SHP77 treated with DMSO at 0.1 percent for 48 hours (cell line): ENCODE measurements around the gene SLC9A7.
A peak's percentile ranks its signal among the peaks of the same experiment; 100 is the strongest.

Source experiments
- DNase-seq: peaks from one replicate; lab custom pipeline; 2025; lab: John Stamatoyannopoulos, UW

The SLC9A7 gene

DNA sequence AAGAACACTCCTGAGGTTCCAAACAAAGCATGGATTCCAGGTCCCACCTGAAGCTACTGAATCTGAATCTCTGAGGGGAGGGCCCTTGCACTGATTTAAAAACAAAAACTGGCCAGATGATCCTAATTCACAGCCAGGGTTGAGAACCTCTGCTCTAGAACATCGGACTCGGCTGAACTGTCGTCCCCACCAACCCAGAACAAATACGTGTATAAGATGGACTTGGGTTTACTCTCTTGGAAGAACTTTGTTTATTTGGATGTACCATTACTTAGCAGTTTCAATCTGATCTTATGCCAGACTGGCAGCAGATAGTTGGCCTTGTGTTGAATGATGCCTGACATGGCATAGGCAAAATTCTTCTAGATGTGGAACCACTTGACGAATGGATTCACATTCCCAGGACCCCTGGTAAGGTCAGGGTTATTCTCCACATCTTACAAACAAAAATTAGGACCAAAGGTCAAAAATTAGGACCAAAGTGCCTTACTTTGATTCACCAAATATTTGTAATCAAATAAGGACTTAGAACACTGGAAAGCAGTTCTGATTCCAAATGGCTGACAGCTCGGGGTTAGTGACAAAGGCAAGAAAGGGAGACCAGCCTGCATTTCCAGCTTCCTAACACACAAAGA lies 156.3 kb downstream of the SLC9A7 start:
- no peak for DNase-seq

DNA sequence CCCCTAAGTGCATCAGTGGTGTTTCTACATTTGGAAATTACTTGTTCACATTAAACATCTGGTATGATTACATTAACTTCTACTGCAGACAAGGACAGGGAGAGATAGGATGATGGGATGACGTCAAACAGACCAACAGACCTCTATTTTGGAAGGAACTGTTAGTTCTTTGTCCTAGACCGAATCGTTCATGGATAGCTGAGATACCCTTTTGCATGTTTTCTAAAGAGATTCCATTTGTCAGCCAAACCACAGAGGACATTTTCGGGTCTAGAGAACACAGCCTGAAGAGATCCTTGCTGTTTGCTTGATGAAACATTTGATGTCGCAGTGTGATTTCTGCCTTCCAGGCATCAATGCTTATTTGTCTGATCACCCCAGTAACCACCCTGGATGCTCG lies 157.6 kb downstream of the SLC9A7 start:
- DNase-seq = no peak

DNA sequence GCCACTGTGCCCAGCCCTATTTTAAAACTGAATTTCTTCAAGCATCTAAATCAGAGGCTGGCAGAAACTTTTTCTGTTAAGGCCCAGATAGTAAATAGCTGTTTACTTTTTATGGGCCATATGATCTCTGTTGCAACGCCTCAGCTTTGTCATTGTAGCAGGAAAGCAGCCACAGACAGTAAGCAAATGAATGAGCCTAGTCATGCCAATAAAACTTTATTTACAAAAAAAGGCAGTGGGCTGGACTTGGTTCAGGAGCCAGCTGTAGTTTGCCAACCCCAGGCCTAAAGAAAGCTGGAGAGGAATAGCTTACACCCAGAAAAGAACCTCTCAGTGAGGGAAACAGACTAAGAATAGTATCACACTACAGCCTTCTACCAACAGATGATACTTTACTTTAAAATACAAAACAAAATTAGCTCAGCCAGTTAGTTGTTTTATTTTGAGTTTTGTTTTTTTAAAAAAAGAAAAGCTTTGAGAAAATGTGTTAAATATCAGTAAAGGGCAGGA lies 159.8 kb downstream of the SLC9A7 start:
- DNase-seq = no peak

DNA sequence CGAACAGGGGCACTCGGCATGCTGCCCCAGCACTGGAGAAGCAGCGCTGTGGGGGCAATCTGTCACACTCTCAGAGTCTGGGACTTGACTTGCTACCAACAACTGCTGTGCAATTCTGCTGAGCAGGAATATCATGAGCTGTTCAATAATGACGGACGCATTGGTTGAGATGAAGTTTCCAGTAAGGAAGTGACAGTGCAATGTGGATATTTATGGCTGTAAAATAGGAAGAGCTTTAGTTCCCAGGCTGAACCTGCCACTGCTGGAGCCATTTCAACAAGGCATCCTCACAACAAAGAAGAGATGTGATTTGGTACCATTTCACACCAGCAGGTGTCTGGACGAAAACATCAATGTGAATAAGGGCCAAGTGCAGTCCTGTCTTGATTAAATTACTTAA lies 161.1 kb downstream of the SLC9A7 start:
- no peak for DNase-seq

DNA sequence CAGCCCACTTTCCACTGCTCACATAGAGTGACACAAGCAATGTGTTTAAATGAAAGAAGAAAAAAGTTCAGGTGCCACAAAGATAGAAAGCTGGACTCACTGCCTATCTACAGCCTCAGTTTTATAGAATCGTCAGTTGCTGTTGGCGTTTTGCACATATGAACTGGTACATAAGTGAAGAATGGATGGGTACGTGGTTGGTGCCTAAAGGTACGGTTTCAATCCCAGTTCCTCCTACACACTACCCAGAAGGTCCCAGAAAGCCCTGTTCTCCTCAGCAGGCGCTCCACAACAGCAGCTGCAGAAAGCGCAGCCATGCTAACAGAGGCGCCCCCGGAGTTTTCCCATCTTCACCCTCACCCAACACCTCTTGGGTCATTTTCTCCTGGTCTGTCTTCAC lies 161.7 kb downstream of the SLC9A7 start:
- no peak for DNase-seq

DNA sequence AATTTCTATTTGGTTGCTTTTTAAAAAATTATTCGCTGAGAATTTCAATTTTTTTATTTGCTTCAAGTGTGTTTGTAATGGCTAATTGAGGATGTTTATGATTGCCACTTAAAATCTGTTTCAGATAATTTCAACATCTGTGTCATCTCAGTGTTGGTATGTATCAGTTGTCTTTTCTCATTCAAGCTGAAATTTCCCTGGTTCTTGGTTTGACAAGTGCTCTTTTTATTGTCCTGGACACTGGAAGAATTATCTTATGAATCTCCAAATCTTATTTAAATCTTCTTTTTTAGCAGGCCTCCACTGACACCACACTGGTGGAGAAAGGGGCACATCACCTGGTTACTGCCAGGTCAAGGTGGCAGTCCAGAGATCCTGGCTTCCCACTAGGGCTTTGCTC lies 163.8 kb downstream of the SLC9A7 start:
- DNase-seq = no peak

DNA sequence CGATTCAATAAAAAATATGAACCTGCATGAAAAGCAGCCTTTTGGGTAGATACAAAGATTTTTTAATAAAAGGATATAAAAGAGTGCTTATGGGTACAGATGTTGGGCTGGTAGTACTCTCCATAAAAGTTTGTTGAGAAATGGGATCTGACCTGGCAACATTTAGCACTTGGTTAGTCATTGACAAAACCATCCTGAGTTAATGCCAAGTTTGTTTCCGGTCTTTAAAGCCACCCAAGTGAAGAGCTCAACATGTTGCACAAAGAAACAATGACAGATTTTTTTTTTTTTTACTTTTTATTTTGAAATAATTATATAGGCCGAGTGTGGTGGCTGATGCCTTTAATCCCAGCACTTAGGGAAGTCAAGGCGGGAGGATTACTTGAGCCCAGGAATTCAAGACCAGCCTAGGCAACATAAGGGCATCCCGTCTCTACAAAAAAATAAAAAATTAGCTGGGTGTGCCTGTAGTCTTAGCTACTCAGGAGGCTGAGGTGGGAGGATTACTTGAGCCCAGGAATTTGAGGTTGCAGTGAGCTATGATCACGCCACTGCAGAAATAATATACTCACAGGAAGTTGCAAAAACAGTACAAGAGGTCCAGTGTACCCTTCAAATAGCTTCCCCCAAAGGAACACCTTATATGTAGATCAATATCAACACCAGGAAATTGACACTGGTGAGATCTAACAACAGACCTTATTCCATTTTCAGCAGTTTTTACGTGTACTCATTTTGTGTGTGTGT lies 168.8 kb downstream of the SLC9A7 start:
- no peak for DNase-seq

DNA sequence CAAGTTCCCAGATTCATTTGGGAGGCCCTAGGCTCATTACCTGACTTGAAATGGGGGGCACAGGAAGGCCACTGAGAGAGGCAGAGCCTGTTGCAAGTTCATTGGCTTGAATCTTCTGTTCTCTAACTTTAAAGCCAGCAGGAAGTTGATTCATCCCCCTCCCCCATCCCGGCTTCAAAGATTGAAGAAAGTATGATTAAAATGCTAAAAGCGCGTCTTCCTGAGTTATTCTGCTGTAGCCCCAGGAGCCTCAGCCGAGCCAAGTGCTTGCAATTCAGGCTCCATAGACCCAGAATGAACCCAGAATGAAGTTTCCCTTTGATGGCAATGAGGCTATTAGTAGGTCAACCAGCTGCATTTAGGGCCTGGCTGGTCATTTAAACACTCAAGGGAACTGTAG lies 170.7 kb downstream of the SLC9A7 start:
- no peak for DNase-seq

DNA sequence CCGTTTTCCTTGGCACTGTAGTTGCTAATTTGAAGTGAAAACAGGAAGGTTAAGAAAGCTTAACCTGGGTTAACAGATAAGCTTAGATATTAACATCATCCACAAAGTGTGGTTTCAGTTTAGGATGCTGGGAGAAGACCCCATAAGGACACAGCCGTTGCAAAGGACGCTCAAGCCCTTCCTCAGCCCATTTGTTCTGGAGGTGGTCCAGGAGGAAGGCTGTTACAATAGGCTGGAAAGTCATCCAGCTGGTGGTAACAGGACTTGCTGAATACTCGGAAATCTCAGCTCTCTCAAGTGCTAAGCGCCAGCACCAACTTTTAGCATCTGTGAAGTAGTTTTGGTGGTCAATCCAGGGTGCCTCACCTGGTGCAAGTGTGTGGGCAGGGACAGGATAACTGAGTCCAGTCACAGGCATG lies 171.2 kb downstream of the SLC9A7 start:
- DNase-seq = no peak

DNA sequence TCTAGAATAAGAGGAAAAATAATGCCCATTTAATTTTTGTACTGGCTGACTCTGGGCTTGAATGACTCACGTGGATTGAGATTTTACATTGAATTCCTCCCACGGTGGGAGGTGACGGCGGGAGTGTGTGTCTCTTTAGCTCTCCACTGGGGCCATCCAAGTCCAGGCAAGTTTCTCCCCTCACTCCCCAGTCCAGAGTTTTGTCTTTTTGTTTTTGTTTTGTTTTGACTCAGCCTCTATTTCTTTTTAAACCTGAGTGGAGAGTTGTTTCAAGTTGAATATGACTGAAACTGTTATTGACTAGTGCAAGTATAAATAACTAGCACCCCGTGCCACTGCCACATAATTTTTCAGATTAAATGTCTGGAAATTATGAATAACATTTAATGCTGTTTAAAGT lies 171.8 kb downstream of the SLC9A7 start:
- no peak for DNase-seq

DNA sequence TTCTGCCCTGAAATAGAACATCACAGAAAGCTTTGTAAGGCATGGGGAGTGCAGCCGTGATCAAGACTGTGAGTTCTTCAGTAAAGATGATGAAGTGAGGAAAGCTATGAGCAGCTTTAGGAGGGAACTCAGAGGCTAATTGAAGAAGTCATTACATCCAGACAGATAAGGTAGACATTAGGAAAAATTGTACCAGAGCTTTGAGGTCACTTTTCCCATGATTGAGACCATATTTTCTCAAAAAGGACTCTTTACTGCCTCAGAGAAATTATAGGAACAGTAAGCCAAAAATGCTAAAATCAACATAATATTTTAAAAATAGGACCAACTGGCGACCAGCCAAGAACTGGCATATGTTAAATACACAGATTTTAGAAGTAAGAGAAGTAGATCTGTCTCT lies 174.2 kb downstream of the SLC9A7 start:
- no peak for DNase-seq

DNA sequence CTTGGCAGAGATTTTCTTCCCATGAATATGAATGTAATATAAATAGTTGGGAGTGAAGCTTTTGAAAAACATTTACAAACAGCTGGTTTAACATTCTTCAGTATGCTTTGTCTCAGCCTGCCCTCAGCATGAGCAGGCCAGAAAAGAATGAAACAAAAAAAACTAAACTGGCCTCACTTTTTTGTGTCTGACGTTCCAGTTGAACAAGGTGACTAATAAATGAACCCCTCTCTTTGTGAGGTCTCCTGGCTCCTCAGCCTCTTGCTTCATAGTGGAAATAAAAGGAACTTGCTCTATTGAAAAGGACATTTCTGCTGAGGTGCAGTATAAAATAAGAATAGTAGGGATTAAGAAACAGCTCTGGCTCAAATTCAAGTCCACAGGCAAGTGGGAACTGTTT lies 176.0 kb downstream of the SLC9A7 start:
- DNase-seq = no peak

DNA sequence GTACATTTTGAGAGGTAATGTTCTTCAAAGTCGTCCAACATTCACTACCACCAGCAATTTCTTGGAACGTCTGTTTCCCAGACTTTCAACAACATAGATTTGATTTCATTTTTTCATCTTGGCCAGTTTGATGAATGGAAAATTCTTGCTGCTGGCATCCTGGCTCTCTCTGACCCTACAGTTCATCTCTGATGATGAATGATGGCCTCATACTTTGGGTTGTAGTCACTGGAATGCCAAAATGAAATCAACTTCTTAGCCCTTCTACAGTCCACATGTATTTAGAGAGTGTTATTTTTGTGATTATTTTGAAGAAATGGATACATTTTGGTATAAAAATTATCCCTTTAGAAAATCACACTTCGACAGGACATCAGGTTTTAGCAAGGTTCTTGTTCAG lies 176.6 kb downstream of the SLC9A7 start:
- DNase-seq = no peak

DNA sequence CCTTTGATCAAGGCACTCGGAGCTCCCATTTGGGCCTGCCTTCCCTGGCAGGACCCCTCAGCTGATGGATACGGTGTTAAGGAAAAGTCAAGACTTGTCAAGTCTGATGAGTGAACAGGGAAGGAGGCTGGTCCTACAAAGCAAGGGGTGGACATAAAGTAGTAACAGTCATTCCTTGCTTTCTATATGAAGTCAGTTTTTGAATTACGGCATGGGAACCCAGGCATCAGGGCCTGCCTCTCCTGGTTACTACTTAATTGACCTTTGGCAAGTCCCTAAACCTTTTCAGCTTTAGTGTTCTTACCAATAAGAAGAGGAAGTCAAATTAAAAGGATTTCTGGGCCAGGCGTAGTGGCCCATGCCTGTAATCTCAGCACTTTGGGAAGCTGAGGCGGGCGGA lies 178.3 kb downstream of the SLC9A7 start:
- no peak for DNase-seq

DNA sequence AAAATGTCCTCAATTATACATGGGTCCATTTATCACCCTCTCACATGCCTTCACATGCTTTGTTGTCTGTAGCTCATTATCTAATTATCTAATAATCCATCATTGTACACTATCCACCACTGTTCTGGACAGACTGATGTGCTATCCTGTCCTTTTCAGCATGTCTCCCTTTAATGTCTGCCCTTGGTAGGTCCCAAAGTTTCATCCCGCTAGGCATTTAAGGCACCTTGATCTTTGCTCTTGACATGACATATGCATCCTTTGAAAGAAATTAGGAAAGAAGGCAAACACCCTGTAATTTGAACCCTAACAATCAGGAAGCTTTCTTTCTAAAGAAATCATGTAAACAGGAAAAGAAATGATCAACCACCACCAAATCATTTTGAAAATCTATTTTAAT lies 179.7 kb downstream of the SLC9A7 start:
- no peak for DNase-seq

DNA sequence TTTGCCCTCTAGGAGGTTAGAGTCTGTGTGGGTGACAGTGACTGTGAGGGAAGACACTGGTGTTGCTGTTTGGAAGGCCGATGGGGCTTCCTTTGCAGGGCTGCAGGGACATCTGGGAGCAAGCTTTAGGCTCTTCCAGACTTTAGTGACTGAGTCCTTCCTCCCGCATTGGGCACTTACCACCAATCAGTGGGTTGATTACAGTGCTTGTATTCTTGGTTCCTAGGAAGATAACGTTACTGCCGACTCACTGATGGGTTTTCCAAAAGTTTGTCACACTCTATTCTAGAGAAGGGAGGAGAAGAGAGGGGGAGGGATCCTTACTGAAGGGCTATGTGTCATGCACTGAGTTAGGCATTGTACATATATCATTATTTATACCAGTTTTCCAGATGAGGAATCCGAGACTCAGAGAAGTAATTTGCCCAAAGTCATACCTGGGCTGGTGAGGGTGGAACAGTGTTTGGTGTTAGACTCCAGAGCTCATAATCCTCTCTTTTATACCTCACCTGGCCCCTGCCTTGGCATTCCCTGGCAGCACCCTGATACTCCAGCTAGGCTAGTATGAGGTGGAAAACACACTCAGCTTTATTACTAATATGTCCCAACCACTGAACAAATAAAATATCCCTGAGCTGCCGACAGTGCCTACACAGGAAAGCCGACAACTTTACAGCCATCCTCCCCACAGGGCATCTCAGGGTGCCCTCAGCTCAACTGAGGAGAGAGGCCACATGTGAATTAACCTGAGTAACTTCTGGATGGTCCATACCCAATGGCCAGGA lies 181.5 kb downstream of the SLC9A7 start:
- DNase-seq = no peak

DNA sequence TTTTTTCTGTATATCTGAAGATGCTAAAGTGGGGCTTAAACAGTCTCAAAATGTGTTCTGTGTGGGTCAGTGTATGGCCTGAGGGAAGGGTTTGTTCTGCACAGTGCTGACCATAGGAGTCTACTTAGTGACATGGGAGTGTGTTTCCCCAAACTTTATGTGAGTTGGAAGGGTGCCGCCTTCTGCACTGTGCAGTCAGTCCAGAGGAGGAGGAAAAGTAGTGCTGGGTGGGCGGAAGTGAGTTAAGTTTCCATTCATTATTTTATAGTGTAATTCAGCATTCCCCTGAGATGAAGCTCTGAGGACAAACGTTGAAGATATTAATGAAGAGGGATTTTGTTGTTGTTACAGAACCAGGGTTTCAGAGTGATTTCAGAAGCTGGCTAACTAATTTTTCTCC lies 182.5 kb downstream of the SLC9A7 start:
- DNase-seq = no peak

DNA sequence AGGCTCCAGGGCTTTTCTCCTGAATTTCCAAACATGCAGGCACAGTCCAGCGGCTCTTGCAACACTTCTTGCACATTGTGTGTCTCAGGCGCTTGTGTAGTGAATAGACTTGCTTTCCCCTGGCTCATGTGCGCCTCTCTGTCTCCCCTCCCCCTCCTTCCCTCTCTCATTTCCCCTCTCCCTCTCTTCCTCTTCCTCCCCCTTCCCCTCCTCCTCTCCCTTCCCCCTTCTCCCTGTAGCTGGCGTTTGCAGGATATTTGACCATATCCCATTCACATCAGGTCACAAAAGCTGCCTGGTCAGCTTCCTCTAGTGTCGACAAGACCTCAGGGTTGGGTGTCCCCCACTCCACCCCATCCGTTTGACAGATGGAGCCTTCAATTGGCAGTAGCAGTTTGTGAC lies 182.9 kb downstream of the SLC9A7 start:
- no peak for DNase-seq

DNA sequence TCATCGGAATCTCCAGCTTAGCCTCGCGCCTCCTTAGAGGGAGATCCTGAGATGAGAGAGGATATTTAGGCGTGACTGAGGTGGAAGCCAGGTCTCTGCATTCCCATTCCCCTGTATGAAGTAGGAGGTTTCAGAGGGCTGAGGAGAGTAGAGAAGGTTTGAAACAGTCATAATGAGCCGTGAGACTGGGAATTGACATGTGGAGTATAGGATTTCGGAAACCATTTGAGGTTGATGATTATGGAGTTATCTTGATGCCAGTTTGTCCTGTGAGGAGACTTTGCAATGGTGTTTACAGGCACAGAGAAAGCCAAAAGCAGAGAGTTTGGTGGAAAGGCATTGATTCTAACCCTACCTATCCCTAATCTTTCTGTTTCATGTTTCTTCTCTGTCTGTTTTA lies 183.3 kb downstream of the SLC9A7 start:
- DNase-seq = no peak

DNA sequence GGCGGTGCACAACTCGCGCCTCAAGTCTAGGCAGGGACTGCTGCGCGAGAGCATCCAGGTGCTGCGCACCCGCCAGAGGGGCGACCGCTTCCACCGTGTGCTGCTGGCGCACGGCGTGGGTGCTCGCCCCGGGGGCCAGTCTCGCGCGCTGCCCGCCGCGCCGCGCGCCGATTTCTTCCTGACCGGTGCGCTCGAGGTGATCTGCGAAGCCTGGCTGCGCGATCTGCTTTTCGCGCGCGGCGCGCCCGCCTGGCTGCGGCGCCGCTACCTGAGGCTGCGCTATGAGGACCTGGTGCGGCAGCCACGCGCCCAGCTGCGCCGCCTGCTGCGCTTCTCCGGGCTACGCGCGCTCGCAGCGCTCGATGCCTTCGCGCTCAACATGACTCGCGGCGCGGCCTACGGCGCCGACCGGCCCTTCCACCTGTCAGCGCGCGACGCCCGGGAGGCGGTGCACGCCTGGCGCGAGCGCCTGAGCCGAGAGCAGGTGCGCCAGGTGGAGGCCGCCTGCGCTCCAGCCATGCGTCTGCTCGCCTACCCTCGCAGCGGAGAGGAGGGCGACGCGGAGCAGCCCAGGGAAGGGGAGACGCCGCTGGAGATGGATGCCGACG lies 184.0 kb downstream of the SLC9A7 start:
- no peak for DNase-seq

DNA sequence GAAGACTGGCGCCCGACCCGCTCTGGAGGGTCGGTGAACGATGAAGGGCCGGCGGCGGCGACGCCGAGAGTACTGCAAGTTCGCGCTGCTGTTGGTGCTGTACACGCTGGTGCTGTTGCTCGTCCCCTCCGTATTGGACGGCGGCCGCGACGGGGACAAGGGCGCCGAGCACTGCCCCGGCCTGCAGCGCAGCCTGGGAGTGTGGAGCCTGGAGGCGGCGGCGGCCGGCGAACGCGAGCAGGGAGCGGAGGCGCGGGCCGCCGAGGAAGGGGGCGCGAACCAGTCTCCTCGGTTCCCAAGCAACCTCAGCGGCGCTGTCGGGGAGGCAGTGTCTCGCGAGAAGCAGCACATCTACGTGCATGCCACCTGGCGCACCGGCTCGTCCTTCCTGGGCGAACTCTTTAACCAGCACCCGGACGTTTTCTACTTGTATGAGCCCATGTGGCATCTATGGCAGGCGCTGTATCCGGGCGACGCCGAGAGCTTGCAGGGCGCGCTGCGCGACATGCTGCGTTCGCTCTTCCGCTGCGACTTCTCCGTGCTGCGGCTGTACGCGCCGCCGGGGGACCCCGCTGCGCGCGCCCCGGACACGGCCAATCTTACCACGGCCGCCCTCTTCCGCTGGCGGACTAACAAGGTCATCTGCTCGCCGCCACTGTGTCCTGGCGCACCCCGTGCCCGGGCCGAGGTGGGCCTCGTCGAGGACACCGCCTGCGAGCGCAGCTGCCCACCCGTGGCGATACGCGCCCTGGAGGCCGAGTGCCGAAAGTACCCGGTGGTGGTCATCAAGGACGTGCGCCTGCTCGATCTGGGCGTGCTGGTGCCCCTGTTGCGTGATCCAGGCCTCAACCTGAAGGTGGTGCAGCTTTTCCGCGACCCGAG lies 184.8 kb downstream of the SLC9A7 start:
- DNase-seq = peak; percentile 2
